ENCODE results near the gene SBF2.
"Not testable (repeated sequence)": the region's sequence is repeated elsewhere in the genome, so short reads cannot be mapped to it uniquely, and the experiment has no call there.

DNA sequence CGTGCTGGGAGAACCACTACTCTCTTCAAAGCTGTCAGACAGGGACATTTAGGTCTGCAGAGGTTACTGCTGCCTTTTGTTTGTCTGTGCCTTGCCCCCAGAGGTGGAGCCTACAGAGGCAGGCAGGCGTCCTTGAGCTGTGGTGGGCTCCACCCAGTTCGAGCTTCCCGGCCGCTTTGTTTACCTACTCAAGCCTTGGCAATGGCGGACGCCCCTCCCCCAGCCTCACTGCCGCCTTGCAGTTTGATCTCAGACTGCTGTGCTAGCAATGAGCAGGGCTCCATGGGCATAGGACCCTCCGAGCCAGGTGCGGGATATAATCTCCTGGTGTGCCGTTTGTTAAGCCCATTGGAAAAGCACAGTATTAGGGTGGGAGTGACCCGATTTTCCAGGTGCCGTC, 62.2 kb downstream of the SBF2 start:
- not testable (repeated sequence) for TF ChIP-seq POLR2AphosphoS5 (IDR thresholded peaks at IDR 0.05; ENCODE audit: insufficient read depth, low read depth, low read length); POLR2A (IDR thresholded peaks at IDR 0.05; ENCODE audit: low read depth, low read length); EZH2 (IDR thresholded peaks at IDR 0.05; ENCODE audit: borderline replicate concordance, low read depth, low read length, severe bottlenecking); JUN (IDR thresholded peaks at IDR 0.05; ENCODE audit: borderline replicate concordance, insufficient read depth, insufficient read length, low read depth); MYC (IDR thresholded peaks at IDR 0.05; ENCODE audit: low read depth, low read length); FOS (IDR thresholded peaks at IDR 0.05; ENCODE audit: borderline replicate concordance, insufficient read depth, low read length)
- TF ChIP-seq, protein P1, sequence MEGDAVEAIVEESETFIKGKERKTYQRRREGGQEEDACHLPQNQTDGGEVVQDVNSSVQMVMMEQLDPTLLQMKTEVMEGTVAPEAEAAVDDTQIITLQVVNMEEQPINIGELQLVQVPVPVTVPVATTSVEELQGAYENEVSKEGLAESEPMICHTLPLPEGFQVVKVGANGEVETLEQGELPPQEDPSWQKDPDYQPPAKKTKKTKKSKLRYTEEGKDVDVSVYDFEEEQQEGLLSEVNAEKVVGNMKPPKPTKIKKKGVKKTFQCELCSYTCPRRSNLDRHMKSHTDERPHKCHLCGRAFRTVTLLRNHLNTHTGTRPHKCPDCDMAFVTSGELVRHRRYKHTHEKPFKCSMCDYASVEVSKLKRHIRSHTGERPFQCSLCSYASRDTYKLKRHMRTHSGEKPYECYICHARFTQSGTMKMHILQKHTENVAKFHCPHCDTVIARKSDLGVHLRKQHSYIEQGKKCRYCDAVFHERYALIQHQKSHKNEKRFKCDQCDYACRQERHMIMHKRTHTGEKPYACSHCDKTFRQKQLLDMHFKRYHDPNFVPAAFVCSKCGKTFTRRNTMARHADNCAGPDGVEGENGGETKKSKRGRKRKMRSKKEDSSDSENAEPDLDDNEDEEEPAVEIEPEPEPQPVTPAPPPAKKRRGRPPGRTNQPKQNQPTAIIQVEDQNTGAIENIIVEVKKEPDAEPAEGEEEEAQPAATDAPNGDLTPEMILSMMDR (IDR thresholded peaks at IDR 0.05; ENCODE audit: extremely low read depth in 1 of 2, insufficient read depth in 1 of 2, low read depth in 1 of 2, low read length in 2 of 2): not testable (repeated sequence)
- TF ChIP-seq, protein P2, sequence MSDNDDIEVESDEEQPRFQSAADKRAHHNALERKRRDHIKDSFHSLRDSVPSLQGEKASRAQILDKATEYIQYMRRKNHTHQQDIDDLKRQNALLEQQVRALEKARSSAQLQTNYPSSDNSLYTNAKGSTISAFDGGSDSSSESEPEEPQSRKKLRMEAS (IDR thresholded peaks at IDR 0.05; ENCODE audit: insufficient read depth, insufficient read length): not testable (repeated sequence)
